ENCODE results near the gene SLC1A3.

The SLC1A3 gene

DNA sequence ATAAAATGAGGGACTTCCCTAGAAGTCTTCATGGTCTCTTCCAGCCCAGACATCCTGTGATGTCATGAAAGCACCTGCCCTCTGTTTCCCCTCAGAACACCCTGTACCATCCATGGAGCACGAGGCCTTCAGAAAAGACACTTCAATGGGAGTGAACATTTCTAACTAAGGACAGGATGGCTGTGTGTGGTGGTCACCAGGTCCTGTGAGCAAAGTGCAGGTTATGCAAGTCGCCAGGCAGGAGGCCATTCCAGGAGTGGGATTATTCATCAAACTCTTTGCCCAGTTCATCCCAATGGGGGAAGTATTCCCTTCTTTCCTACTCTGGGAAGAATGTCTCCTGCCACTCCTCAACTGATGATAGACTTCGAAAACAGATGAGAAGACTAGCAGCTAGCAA is 80.5 kb downstream of the SLC1A3 start:
- TF ChIP-seq, protein P1, sequence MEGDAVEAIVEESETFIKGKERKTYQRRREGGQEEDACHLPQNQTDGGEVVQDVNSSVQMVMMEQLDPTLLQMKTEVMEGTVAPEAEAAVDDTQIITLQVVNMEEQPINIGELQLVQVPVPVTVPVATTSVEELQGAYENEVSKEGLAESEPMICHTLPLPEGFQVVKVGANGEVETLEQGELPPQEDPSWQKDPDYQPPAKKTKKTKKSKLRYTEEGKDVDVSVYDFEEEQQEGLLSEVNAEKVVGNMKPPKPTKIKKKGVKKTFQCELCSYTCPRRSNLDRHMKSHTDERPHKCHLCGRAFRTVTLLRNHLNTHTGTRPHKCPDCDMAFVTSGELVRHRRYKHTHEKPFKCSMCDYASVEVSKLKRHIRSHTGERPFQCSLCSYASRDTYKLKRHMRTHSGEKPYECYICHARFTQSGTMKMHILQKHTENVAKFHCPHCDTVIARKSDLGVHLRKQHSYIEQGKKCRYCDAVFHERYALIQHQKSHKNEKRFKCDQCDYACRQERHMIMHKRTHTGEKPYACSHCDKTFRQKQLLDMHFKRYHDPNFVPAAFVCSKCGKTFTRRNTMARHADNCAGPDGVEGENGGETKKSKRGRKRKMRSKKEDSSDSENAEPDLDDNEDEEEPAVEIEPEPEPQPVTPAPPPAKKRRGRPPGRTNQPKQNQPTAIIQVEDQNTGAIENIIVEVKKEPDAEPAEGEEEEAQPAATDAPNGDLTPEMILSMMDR (conservative IDR thresholded peaks at IDR 0.05; ENCODE audit: low read depth): no peak
- CTCF ChIA-PET: no interaction called here
- no peak overlapping the region for H3K27ac ChIP-seq
- DNase-seq (ENCODE audit: low spot score): no peak
- POLR2A ChIA-PET (ENCODE audit: low non-redundant PET): no interaction called here

DNA sequence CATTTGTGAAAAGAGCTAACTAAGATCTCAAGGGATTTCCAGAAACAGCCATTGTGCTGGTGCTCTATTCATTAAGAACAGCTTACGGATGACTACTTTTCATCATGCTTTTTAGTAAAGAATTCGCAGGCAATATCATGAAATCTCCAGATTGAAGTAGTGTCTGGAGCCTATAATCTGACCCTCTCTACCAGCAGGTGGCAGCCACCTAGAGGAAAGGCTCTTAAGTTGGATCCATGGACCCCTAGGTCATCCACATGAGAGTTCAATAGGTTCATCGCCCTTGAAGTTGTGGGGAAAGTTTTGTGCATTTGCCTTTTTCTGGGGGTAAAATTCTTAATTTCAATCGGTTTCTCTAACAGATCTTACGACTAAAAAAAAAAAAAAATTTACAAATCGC is 82.3 kb downstream of the SLC1A3 start:
- POLR2A ChIA-PET (ENCODE audit: low non-redundant PET): interaction anchor here (0.6 kb wide), 1 partner anchor 30 kb away, joined by 6 read pairs; no protein-coding TSS in a partner anchor
- CTCF ChIA-PET: interaction anchor here (0.6 to 1.6 kb wide), 4 partner anchors 173 to 1025 kb away, joined by 3 to 5 read pairs (median 4); no protein-coding TSS in a partner anchor
- TF ChIP-seq, protein P1 (conservative IDR thresholded peaks at IDR 0.05; ENCODE audit: low read depth): peak; percentile 37
- DNase-seq (ENCODE audit: low spot score): peak; percentile 18
- no peak overlapping the region for H3K27ac ChIP-seq

DNA sequence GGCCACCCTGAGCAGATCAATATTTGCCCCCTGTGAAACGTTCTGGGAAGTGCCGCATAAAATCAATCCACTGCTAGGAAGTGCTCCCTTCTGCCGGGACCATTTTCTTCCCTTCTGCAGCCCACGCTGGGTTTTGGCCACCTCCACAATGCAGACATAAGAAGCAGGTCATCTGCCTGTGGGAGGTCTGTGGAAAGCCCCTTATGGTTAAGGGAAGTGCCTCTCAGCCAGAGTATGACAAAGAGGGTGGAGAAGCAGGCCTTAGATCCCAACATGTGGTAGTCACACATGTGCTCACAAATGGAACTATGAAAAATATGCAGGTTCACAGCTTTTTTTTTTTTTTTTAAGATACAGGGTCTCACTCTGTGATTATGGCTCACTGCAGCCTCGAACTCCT is 82.8 kb downstream of the SLC1A3 start:
- H3K27ac ChIP-seq: peak overlapping the region; percentile 89
- TF ChIP-seq, protein P1 (conservative IDR thresholded peaks at IDR 0.05; ENCODE audit: low read depth): no peak
- POLR2A ChIA-PET (ENCODE audit: low non-redundant PET): interaction anchor here (0.6 kb wide), 1 partner anchor 31 kb away, joined by 6 read pairs; no protein-coding TSS in a partner anchor
- CTCF ChIA-PET: interaction anchor here (0.6 to 2.2 kb wide), 4 partner anchors 173 to 1025 kb away, joined by 3 to 13 read pairs (median 4); partner anchors contain the start of gene NADK2
- peak; percentile 14 for DNase-seq (ENCODE audit: low spot score)

DNA sequence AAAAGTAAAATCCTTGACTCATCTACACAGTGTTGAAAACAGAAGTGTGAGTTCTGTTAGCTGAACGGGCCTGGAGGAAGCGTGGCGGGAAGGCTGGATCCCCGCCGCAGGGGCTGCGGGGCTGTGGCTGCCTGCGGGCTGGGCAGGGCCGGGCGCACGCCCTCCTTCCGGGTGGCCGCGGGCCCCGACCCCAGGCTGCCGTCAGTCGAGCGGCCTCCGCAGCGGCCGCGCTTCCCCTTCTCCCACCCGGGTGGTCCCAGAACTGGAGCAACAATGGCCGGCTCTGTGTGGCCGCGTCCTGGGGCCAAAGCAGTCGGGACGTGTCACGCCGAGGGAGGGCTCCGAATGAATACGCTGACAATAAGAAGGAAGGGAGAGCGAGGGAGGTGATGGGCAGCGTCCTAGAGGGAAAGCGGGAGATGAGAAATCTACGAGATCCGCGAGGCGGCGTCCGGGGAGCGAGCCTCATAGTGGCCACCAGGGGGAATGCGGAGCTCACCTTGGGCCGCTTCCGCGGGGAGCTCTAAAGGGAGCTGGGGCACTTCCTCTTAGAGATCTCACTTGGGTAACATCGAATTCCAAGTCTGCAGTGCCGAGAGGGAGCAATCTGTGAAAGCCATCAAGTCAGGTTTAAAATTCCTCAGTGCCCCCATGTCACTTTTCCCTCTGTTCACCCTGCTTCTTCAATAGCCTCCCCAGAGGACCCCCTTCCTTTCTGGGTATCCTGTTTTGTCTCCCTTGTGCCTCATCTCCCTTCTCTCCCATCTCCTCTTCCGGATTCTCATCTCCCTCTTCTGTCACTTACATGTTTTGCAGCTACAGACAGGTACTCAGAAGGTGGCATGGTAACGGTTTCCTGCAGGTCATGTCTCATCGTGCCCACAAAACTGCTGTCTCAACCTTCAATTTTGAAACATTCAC is 83.9 kb downstream of the SLC1A3 start:
- TF ChIP-seq, protein P1 (conservative IDR thresholded peaks at IDR 0.05; ENCODE audit: low read depth): peak; percentile 94
- peak; percentile 88 for DNase-seq (ENCODE audit: low spot score)
- ChIA-PET POLR2A (ENCODE audit: low non-redundant PET) (interaction anchor here (1.4 kb wide), 1 partner anchor 275 kb away, joined by 4 read pairs; no protein-coding TSS in a partner anchor), CTCF (interaction anchor here (0.6 to 2.7 kb wide), 13 partner anchors 30 to 531 kb away, joined by 3 to 13 read pairs (median 4); partner anchors contain the start of genes NADK2 and SLC1A3)
- H3K27ac ChIP-seq: peak overlapping the region; percentile 89

DNA sequence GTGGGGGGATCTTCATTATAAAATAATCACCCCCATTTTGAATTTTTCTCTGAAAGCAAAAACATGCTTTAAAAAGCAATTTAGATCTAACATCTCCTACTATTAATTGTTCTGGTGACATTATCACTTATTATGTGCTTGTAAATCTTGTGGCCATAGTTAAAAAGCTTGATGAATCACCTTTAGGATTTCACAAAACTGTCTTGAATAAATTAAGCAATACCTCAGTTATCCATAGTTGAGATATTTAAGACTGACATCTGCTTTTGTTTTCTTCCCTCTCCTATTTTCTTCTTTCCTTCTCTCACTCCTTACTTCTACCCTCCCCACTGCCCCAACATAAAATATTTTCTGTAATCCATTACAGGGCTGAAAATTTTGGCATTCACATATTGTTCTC is 84.8 kb downstream of the SLC1A3 start:
- ChIA-PET CTCF (interaction anchor here (0.5 to 2.7 kb wide), 9 partner anchors 42 to 449 kb away, joined by 3 to 13 read pairs (median 5); partner anchors contain the start of genes NADK2 and SLC1A3), POLR2A (ENCODE audit: low non-redundant PET) (interaction anchor here (1.4 kb wide), 1 partner anchor 276 kb away, joined by 4 read pairs; no protein-coding TSS in a partner anchor)
- TF ChIP-seq, protein P1 (conservative IDR thresholded peaks at IDR 0.05; ENCODE audit: low read depth): no peak

DNA sequence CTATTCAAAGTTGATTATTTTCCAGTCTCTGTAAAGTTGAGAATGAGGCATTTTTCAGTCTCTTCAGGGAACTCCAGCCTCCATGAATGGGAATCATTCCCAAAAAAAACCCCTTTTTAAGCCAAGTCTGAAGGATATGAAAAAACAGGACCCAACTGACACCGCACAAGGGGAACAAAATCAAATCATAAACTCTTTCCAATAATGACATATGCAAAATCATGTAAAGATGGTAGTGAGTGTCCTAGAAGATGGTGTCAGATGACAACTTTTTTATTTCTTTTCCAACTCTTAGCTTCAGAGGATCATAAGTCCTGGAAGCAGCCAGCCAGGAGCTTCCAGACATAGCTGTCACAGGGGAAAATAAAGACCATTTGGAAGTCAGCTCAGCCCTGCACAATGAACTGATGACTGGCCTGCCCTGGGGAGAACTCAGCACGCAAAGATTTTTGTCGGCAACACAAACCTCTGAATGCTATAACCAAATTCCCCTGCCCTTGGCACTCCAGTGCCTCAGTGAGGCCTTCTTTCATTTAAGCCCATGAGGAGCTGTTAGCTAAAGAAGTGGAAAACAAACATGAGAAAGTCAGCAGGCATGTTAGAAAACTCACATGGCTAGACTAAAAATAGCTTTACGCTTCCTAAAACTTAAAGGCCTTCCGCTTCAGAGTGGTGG is 85.4 kb downstream of the SLC1A3 start:
- ChIA-PET CTCF (interaction anchor here (0.5 to 2.7 kb wide), 8 partner anchors 84 to 450 kb away, joined by 3 to 13 read pairs (median 5); partner anchors contain the start of genes NADK2 and SLC1A3), POLR2A (ENCODE audit: low non-redundant PET) (interaction anchor here (1.4 kb wide), 1 partner anchor 277 kb away, joined by 4 read pairs; no protein-coding TSS in a partner anchor)
- TF ChIP-seq, protein P1 (conservative IDR thresholded peaks at IDR 0.05; ENCODE audit: low read depth): no peak
- no peak for DNase-seq (ENCODE audit: low spot score)
- H3K27ac ChIP-seq: no peak overlapping the region

More for the DNA sequence above, 84.8 kb downstream of the SLC1A3 start:
- DNase-seq (ENCODE audit: low spot score): no peak
- H3K27ac ChIP-seq: no peak overlapping the region
